ENCODE results near the gene ATP8B4.

ATP8B4 gene

GRCh38 chr15:49887659-49888322 lies 231.2 kb downstream of the ATP8B4 start:
- no peak for DNase-seq

GRCh38 chr15:49883121-49883520 lies 235.9 kb downstream of the ATP8B4 start:
- no peak for DNase-seq

- no peak for DNase-seq
Measured at GRCh38 chr15:49881866-49882265, 237.2 kb downstream of the ATP8B4 start.

GRCh38 chr15:49881433-49881832 lies 237.6 kb downstream of the ATP8B4 start:
- DNase-seq = no peak

- no peak for DNase-seq
Measured at GRCh38 chr15:49877873-49878521, 241.0 kb downstream of the ATP8B4 start.

GRCh38 chr15:49877117-49877872 lies 241.7 kb downstream of the ATP8B4 start:
- DNase-seq = peak; percentile 24

GRCh38 chr15:49876401-49877038 lies 242.5 kb downstream of the ATP8B4 start:
- no peak for DNase-seq

GRCh38 chr15:49875392-49875791 lies 243.6 kb downstream of the ATP8B4 start:
- DNase-seq = no peak

GRCh38 chr15:49870472-49870871 lies 248.6 kb downstream of the ATP8B4 start:
- DNase-seq = no peak

- DNase-seq = no peak
Measured at GRCh38 chr15:49868348-49868747, 250.7 kb downstream of the ATP8B4 start.

GRCh38 chr15:49865925-49866757 lies 252.9 kb downstream of the ATP8B4 start:
- no peak for DNase-seq

GRCh38 chr15:49864251-49864650 lies 254.8 kb downstream of the ATP8B4 start:
- DNase-seq = no peak

- no peak for DNase-seq
Measured at GRCh38 chr15:49863431-49864224, 255.4 kb downstream of the ATP8B4 start.

GRCh38 chr15:49860101-49860500 lies 258.9 kb downstream of the ATP8B4 start:
- DNase-seq = no peak

- DNase-seq = no peak
Measured at GRCh38 chr15:49857496-49858475, 261.2 kb downstream of the ATP8B4 start.

GRCh38 chr15:49855917-49856637 lies 263.0 kb downstream of the ATP8B4 start:
- DNase-seq = no peak

GRCh38 chr15:49852756-49853155 lies 266.3 kb downstream of the ATP8B4 start:
- no peak for DNase-seq

- no peak for DNase-seq
Measured at GRCh38 chr15:49848807-49849206, 270.2 kb downstream of the ATP8B4 start.

- DNase-seq = no peak
Measured at GRCh38 chr15:49848282-49848724, 270.7 kb downstream of the ATP8B4 start.
